Right cardiac atrium (tissue), 5 donors: ENCODE data around the gene EGFL8. TPM values are rescaled to one million over a fixed set of nuclear protein-coding genes. Genes with fewer than 3 reads are reported as not detected.
"Not testable (repeated sequence)": the region's sequence is repeated elsewhere in the genome, so short reads cannot be mapped to it uniquely, and the experiment has no call there.

Source experiments
- ATAC-seq, 2 donors: fragments of 200-7000 bp; cut with Tn5 transposase; one replicate each; pipeline versions ENCODE4 v1.8.0 to v1.9.1; 2020; ENCODE audit warnings: moderate library complexity in 2 of 2, mild to moderate bottlenecking in 1 of 2
- DNase-seq, 3 donors: peaks; one replicate each; pipeline ENCODE4 v3.0.0-alpha.2; 2020
- H3K27ac ChIP-seq: one replicate; pipeline ENCODE4 v1.5.1; 2013; ENCODE audit warnings: mild to moderate bottlenecking, low read length, control low read depth, moderate library complexity
- H3K27me3 ChIP-seq: one replicate; pipeline ENCODE4 v1.6.1; 2013; ENCODE audit not compliant: control insufficient read depth, insufficient read depth
- H3K4me1 ChIP-seq: one replicate; pipeline ENCODE4 v1.6.1; 2013; ENCODE audit warnings: low read length; ENCODE audit not compliant: control insufficient read depth, insufficient read depth
- H3K4me3 ChIP-seq: one replicate; pipeline ENCODE4 v1.5.1; 2013; ENCODE audit warnings: low read length, control low read depth
- H3K9me3 ChIP-seq: one replicate; pipeline ENCODE4 v1.6.1; 2013; ENCODE audit warnings: low read length; ENCODE audit not compliant: control insufficient read depth
- WGBS: extraction: QIAGEN DNeasy Blood & Tissue Kit; methylation state at CpG from one replicate; pipeline ENCODE4 v1.1.7; 2013; 5-methylcytosine and 5-hydroxymethylcytosine counted together
- intact Hi-C, 4 donors: fragments of 100-400 bp; cut with DNase I; formaldehyde crosslinking; loops; one replicate each; pipeline versions ENCODE4 v1.11.0 to v1.14.0; 2022 to 2023
- polyA plus RNA-seq: library from polyadenylated mRNA; stranded (reverse); fragments of 200-250 nt; gene quantifications from one replicate; pipeline ENCODE4 v1.2.3, GENCODE V29; 2013
- total RNA-seq, 4 donors: library from RNA; stranded (reverse); fragmentation: NEBNext Ultra II Directional; extraction: Animal tissue kit (Norgen Biotek cat#: 25700); gene quantifications; one replicate each; pipeline ENCODE4 v1.2.1, GENCODE V29; 2021
- donor health status: healthy with polysubstance abuse.
- donor health status: DM: no; HTN: yes; CAD: no.
- donor health status: DM: no; HTN: no; CAD: no.
- donor health status: DM: no; HTN: yes; CAD: no; lungs with severe emphysema.
- donor health status: DM: yes; HTN: yes; CAD: no.

EGFL8 gene
- total and polyA plus RNA-seq, 5 donors = 8.4 to 16.9 (median 12.6) TPM

DNA sequence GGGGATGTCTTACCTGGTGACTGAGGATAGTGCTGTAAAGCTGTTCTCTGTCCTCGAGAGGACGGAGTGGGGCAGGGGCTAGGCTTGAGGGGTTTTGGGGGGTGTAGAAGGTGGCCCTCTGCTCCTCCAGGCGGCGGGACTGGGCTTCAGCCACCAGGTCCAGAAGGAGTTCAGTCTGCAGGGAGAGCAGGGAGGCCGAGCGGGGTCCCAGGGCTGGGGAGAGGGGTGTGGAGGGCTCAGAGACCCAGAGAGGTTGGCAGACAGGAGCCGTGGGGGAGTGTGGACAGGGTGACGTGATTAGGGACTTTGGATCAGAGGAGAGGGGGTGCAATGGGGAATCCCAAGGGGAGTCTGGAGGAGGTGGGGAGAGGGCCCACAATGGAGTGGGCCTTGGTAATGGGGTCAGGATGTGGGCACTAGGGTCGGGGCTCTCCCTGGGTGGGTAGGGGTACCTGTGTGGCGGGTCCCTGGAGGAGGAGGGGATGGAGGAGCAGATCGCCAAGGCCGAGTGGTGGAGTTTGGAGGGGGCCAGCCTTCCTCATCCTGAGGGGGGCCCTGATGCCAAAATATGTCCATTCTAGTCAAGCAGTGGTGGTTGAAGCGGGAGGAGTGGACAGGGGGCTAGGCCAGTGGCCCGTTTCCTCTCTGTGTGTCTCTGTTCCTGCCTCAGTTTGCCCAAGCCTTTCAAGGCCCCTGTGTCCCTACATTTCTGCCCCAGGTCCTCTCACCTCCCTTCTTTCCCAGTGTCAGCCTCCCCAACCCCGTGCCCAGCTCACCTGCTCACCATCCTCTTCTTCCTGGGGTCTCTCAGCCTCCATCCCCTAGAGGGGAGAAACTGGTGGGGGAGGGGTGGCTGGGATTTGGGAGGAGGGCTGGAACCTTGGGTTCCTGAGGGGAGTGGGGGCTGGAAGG, 27.6 kb downstream of the EGFL8 start:
- no peak for DNase-seq
- H3K4me3 ChIP-seq = peak overlapping the region; percentile 36

DNA sequence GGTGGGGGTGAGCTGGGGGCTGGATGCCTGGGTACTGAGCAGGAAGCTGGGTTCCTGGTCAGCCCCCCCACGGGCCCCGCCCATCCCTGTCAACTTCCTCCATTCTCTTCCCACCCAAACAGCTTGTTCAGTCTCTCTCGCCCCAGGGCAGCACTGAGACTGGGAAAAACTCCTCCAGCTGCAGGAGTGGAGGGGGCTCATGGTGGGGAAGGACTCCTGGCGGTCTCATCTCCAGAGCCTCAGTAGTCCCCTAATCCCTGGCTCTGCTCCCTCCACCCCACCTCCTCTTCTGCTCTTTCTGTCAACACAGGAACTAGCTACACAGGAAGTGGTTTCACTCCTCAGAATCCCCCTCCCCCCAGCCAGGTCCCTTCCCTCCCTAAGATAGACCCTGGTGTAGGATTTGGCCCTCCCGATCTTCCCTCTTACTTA, 28.2 kb downstream of the EGFL8 start, which contains the start of gene GPSM3:
Gene GPSM3 (minus strand): TSS at position 36 of the 432 bp plus-strand sequence. CDS start 130 bp downstream, outside the sequence.
- 19% methylated on average over 5 of the region's 5 CpGs for WGBS
- intact Hi-C loops = no loop called here
- Histone ChIP-seq H3K4me3 (peak within 1 kb of the TSS; percentile 36), H3K4me1 (peaks cover 5% of the 10 kb centered on the region), H3K27ac (peak within 1 kb of the TSS; percentile 75), H3K27me3 (no peaks in the 10 kb centered on the region), H3K9me3 (no peaks in the 10 kb centered on the region)
- DNase-seq (peak; percentile 71 to 89 (median 85)), ATAC-seq (no peak)

More for the DNA sequence above, 27.6 kb downstream of the EGFL8 start:
- WGBS = 71% methylated on average over 15 of the region's 15 CpGs
- H3K9me3 ChIP-seq = no peaks in the 10 kb centered on the region
- ATAC-seq = no peak
- peaks cover 3% of the 10 kb centered on the region for H3K4me1 ChIP-seq
- H3K27ac ChIP-seq = peak overlapping the region; percentile 75
- H3K27me3 ChIP-seq = no peaks in the 10 kb centered on the region
- intact Hi-C loops = no loop called here

DNA sequence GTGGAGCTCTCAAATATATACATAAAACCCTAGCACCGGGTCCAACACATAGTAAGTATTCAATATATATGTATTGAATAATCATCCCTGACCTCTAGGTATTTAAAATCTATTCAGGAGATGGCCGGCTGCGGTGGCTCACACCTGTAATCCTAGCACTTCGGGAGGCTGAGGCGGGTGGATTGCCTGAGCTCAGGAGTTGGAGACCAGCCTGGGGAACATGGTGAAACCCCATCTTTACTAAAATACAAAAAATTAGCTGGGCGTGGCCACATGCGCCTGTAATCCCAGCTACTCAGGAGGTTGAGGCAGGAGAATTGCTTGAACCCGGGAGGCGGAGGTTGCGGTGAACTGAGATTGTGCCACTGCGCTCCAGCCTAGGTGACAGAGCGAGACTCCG, 28.7 kb downstream of the EGFL8 start:
- DNase-seq, H3K4me1 ChIP-seq, H3K9me3 ChIP-seq, H3K27me3 ChIP-seq, intact Hi-C loops, H3K4me3 ChIP-seq, ATAC-seq: not testable (repeated sequence)
- 81% methylated on average over 13 of the region's 13 CpGs for WGBS
- peak overlapping the region; percentile 70 for H3K27ac ChIP-seq

DNA sequence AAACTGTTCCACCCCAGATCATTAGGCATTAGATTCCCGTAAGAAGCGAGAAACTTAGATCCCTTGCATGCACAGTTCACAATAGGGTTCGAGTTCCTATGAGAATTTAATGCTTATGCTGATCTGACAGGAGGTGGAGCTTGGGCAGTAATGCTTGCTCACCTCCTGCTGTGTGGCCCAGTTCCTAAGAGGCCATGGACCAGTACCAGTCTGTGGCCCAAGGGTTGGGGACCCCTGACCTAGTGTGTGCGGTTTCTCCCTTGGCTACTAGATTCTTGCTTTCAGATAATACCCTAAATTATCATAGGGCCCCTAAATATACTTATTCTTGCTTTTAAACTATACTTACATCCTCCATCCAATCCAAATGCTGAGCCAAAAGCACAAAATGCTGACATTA, 30.0 kb downstream of the EGFL8 start:
- no peaks in the 10 kb centered on the region for H3K9me3 ChIP-seq
- intact Hi-C loops = no loop called here
- DNase-seq (no peak), ATAC-seq (no peak)
- no peak overlapping the region for H3K4me3 ChIP-seq
- no peaks in the 10 kb centered on the region for H3K27me3 ChIP-seq
- H3K27ac ChIP-seq = no peak overlapping the region
- peaks cover 5% of the 10 kb centered on the region for H3K4me1 ChIP-seq
- WGBS = 90% methylated on average over 4 of the region's 4 CpGs

DNA sequence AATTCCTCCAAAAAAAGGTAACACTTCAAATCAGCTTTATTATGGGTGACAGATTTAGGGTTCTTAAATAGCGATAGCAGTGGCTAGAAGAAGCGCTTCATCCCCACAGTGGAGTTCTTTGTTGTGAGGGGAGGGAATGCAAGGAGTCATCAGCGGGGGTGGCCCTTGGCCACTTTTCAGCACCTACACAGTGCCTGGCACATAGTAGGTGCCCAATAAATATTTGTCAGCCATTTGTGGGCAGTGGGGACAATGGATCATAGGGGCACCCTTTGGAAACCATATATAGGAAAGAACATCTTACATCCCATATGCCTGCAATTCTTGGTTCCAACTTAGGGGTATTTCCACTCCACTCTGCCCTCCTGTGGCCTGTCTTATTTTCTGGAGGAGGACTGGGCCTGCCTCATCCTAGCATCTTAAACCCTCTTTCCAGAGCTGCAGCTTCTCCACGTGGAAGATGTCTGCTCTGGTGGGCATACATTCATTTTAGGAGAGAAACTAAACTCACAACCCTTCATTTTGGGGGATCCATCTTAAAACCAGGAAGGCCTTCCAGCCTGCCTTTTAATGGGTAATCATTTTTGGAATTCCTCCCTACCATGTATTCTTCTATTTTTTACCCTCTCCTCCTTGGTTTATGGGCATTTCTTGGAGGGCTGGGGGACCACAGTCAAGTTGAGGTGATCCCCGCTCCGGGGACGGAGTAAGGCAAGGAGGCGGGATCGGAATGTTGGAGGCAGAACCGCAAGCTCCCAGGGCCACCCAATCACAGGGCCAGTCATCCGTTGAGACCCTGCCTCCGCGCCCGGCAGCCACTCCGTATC, 30.6 kb downstream of the EGFL8 start:
- 17% methylated on average over 15 of the region's 15 CpGs for WGBS
- no peak for ATAC-seq

DNA sequence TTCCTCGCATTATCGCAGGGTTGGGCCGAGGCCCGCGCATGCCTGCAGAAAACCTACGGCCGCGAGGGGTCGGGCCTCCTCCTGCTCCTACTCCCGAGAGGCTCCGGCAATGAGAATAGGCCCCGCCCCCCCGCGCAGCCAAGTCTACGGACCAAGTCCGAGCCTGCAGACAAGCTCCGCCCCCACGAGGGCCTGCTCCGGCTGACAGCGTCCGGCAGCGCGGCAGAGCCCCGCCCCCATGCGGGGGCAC, 31.2 kb downstream of the EGFL8 start:
- WGBS = under 1% methylated on average over 25 of the region's 25 CpGs
- Histone ChIP-seq H3K4me3 (no peak overlapping the region), H3K4me1 (peaks cover 5% of the 10 kb centered on the region), H3K27ac (no peak overlapping the region), H3K9me3 (no peaks in the 10 kb centered on the region), H3K27me3 (no peaks in the 10 kb centered on the region)
- ATAC-seq = peak; percentile 88 to 92
- intact Hi-C loops = loop anchor here in 1 of 4 donors (5.0 kb wide), 1 partner anchor 68 kb away; the partner anchor contains the start of gene ATF6B
- peak; percentile 100 for DNase-seq

More for the DNA sequence above, 30.6 kb downstream of the EGFL8 start:
- no peaks in the 10 kb centered on the region for H3K9me3 ChIP-seq
- H3K27me3 ChIP-seq = no peaks in the 10 kb centered on the region
- peak overlapping the region; percentile 29 for H3K4me3 ChIP-seq
- DNase-seq = peak in 1 of 3 donors; percentile 58
- peaks cover 5% of the 10 kb centered on the region for H3K4me1 ChIP-seq
- H3K27ac ChIP-seq = peak overlapping the region; percentile 91
- intact Hi-C loops = loop anchor here in 1 of 4 donors (5.0 kb wide), 1 partner anchor 68 kb away; the partner anchor contains the start of gene ATF6B

DNA sequence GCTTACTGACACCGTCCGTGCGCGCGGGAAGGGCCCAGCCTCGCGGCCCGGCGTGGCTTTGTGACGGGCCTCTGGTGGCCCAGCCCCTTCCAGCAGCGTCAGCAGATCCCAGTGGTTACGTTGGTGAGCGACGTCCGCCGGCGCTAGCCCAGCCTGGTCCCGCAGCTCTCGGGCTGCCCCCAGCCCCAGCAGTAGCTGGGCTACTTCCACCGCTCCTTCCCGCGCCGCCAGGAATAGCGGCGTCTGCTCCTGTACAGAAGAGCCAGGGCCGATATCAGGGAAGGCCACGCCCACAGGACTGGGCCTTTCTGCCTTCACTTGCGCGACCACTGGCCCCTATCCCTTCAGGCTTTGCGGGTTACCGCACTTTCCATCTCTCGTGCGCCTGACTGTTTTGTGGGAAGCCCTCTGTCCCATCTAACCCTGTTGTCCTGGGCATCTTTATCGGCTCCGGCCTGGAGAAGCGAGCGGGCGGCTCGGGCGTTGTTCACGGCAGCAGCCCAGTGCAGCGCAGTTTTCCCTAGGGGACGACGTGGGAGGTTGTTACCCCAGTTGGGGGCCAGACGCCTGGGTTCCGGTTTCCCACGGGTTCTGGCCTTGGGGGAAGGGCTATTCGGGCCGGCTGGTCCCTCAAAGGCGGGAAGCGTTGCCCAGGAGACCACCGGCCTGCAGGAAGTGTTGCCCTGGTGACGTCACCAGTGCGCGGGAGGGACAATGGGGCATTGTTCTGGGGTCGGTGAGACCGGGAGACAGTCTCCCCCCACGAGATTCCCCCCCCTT, 31.7 kb downstream of the EGFL8 start:
- Histone ChIP-seq H3K9me3 (no peaks in the 10 kb centered on the region), H3K27me3 (no peaks in the 10 kb centered on the region), H3K27ac (peak overlapping the region; percentile 99), H3K4me1 (peaks cover 2% of the 10 kb centered on the region), H3K4me3 (peak overlapping the region; percentile 66)
- WGBS = under 1% methylated on average over 58 of the region's 58 CpGs
- peak; percentile 98 for DNase-seq
- ATAC-seq = peak; percentile 91 to 93
- intact Hi-C loops = loop anchor here in 1 of 4 donors (5.0 kb wide), 1 partner anchor 69 kb away; the partner anchor contains the start of gene ATF6B

DNA sequence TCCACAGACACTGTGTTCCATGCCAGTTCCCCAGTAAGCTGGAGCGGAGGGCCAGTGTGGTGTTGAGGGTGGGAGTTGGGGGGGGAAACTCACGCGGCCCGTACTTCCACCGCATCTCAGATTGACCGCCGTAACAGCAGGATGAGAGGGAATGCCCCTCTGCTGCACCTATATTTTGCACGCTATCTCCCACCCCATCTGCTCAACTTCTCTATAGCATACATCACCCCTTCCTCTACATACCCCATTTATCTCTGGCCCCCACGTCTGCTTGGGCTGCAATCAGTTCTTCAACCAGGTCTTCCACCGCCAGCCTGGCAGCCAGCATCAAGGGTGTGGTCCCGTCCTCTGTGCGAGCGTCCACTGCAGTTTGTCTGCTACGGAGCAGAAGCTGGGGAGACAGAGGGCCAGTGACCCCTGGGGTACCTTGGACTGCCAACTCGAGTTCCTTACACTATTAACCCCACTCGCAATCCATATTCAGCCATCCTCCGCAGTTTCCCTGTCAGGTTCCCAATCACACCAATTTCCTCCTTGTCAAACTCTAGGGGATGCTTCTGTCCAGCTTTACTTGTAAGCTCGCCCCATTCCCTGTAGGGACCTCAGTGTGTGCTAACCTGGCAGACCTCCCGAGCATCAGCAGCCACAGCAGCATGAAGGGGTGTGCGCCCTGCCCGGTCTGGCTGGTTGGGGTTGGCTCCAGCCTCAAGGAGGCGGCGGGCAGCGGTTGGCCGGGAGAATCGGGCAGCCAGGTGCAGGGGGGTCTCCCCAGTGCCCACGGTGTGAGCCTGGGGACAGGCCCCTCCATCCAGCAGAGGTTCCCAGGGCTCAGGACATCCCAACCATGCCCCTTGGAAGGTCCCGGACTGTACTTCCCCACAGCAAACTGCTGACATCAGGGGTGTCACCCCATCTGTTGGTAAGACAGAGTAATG, 32.6 kb downstream of the EGFL8 start:
- H3K4me3 ChIP-seq = peak overlapping the region; percentile 66
- 23% methylated on average over 28 of the region's 28 CpGs for WGBS
- no peaks in the 10 kb centered on the region for H3K27me3 ChIP-seq
- peak overlapping the region; percentile 99 for H3K27ac ChIP-seq
- H3K4me1 ChIP-seq = peaks cover 2% of the 10 kb centered on the region
- DNase-seq (peak; percentile 68 to 87 (median 83)), ATAC-seq (peak in 1 of 2 donors; percentile 0)
- H3K9me3 ChIP-seq = no peaks in the 10 kb centered on the region
- intact Hi-C loops = loop anchor here in 1 of 4 donors (5.0 kb wide), 1 partner anchor 70 kb away; the partner anchor contains the start of gene ATF6B

DNA sequence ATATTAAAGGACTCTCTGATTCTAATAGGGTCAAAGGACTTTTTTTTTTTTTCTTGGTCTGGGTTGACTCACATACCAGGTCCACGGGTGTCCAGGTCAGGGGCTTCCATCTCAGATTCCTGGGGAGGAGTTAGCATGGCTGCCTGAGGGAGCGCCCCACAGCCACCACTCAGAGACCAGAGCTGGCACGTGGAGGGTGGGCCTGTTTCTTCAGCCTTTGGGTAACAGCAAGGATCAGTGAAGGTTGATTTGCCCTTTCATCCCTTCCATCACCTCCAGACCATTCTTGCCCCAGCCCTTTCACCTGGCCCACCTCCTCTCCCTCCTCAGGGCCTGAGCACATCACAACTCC, 33.9 kb downstream of the EGFL8 start:
- Histone ChIP-seq H3K27ac (no peak overlapping the region), H3K27me3 (no peaks in the 10 kb centered on the region), H3K4me3 (no peak overlapping the region), H3K9me3 (no peaks in the 10 kb centered on the region), H3K4me1 (peaks cover 2% of the 10 kb centered on the region)
- DNase-seq = no peak
- intact Hi-C loops = loop anchor here in 1 of 4 donors (5.0 kb wide), 1 partner anchor 71 kb away; the partner anchor contains the start of gene ATF6B
- no peak for ATAC-seq
- WGBS = 79% methylated on average over 3 of the region's 3 CpGs
